OCI-LY3 (cell line): ENCODE measurements around the gene COG1.

Source experiments
- CTCF ChIP-seq: fragments of 200-600, 300-600 bp; sonication (generic); IDR thresholded peaks from 2 replicates; pipeline ENCODE4 v1.5.1; 2014; ENCODE audit warnings: antibody characterized with exemption, low read length, low read depth
- EZH2phosphoT487 ChIP-seq: fragments of 200-600 bp; shearing (Covaris generic); IDR thresholded peaks from 2 replicates; pipeline ENCODE4 v1.6.1; 2018; ENCODE audit warnings: antibody characterized with exemption, mixed run types, low read depth

- TF ChIP-seq CTCF = no peak
- no peak for TF ChIP-seq EZH2phosphoT487
Observed at GRCh38 chr17:73214008-73214407, 21.2 kb downstream of the COG1 start.
